Stimulated activated CD4-positive, alpha-beta T cell treated with anti-CD3 and anti-CD28 coated beads, TNF-alpha, amount 100 ng/mL, for 48 hours (primary cell): Measurements from ENCODE around the gene ADARB2.

Source experiments
- DNase-seq, 3 donors: peaks; one replicate each; pipeline ENCODE4 v3.0.0-alpha.2; 2020; ENCODE audit warnings: low read depth in 3 of 3

Gene ADARB2

DNA sequence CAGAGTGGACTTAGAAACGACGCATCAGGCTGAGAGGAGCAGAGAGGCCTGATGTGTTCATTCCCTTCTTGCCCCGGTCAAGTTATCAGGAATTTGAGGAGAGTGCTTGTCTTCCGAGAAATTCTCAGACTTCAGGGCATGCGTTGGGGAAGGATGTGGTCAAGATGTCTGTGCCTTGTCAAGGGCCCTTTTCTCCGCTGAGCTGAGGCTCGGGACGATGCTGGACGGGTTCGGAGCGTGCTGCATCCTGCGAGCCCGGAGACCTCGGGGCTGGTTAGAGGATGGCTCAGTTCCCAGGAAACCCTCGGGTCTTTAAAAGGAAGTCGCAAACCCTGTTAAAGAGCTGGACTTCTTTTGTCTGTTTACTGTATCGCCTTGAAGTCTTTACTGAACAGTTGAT is 325.4 kb downstream of the ADARB2 start:
- no peak for DNase-seq

DNA sequence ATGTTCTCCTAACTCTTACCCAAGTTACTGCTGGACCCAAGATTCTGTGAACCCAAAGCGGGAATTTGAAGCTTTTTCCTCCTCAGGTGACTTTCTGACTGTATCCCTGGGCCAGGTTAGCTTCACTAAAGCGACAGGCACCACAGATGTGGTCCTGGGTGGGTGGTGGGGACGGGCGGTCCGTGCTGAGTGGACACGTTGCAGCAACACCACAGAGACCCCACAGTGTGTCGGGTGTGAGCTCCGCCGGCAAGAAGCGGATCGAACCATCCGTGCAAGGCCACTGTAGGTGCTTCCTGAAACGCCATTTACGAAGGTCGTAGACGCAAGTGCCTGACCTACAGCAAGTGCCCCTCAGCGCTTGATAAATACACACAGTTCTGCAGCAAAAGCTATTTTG is 325.9 kb downstream of the ADARB2 start:
- DNase-seq = no peak

DNA sequence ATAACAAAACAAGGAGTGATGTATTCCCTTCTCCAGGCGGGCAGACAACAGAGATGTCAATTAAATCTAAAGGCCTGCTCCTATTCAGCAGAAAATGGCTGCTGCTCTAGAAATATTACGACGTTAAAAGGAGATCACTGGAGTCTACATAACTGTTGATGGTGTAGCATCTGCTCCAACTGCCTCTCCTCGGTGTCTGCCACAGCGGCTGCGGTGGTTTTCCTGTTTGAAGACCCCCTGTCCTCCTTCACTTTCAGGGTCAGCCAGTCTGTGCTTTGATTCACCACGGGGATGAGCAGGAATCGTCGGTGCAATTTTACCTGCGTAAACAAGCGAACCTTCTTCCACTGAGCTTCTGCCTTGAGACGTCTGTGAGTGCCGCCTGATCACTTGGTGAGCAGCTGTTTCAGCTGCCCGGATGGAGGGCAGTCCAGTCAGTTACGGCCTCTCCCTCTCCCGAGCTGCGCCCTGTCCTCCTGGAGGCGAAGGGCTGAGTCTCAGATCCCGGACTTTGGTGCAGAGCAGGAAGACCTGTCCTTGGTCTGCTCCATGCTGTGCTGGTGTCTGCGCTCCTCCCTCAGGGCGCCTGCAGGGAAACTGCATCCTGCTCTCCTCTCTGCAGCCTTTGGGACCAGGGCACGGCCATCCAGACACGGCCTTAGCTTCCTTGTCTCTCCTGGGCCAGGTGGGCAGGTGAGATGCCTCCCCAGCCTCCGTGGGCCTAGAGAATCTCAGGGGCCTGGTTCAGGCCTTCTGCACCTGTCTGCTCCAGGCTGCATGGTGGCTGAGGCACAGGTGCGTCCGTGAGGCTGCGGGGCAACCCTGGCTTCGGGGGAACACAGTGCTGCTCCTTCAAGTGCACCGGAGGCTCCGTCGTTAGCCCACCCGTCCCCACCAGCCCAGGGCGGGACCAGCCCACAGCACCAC is 326.6 kb downstream of the ADARB2 start:
- DNase-seq = no peak

DNA sequence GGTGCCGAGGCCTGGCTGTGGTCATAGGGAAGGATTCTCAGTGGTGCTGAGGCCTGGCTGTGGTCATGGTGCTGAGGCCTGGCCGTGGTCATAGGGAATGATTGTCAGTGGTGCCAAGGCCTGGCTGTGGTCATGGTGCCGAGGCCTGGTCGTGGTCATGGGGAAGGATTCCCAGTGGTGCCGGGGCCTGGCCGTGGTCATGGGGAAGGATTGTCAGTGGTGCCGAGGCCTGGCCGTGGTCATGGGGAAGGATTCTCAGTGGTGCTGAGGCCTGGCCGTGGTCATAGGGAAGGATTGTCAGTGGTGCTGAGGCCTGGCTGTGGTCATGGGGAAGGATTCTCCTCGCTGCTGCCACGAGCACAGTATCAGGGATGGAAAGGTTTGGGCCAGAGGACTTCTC is 327.3 kb downstream of the ADARB2 start:
- DNase-seq = no peak

DNA sequence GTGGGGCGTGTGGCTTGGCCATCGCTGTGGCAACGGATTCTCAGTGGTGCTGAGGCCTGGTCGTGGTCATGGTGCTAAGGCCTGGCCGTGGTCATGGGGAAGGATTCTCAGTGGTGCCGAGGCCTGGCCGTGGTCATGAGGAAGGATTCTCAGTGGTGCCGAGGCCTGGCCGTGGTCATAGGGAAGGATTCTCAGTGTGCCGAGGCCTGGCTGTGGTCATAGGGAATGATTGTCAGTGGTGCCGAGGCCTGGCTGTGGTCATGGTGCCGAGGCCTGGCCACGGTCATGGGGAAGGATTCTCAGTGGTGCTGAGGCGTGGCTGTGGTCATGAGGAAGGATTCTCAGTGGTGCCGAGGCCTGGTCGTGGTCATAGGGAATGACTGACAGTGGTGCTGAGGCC is 327.9 kb downstream of the ADARB2 start:
- DNase-seq = no peak

DNA sequence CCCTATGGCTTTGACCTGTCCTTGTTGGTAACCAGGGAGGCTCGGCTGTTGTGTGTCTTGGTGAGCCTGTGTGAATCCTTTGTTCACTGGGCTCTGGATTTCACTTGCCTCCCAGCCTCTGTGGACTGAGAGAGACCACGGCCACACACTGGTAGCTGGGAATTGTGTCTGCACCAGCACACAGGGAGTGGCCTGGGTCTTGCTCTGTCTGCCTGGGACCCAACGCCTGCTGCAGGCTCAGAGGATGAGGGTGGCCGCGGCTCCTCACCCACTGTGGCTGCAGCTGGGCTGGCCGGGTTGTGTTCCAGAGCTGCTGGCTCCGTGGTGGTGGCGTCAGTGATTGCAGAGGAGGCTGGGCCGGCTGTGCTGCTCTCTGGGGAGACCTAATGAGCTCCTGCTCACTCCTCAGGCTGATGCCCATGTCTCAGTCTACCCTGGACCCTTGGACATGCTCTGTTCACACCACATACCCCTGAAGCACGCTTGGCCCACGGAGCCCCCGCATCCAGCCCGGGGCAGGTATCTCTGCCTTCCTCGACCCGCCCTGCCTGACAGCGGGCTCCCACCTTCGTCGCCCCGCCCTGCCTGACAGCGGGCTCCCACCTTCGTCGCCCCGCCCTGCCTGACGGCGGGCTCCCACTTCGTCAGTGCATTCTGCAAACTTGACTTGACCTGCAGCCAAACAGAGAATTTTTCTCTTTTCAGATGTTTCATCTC is 328.5 kb downstream of the ADARB2 start:
- no peak for DNase-seq

DNA sequence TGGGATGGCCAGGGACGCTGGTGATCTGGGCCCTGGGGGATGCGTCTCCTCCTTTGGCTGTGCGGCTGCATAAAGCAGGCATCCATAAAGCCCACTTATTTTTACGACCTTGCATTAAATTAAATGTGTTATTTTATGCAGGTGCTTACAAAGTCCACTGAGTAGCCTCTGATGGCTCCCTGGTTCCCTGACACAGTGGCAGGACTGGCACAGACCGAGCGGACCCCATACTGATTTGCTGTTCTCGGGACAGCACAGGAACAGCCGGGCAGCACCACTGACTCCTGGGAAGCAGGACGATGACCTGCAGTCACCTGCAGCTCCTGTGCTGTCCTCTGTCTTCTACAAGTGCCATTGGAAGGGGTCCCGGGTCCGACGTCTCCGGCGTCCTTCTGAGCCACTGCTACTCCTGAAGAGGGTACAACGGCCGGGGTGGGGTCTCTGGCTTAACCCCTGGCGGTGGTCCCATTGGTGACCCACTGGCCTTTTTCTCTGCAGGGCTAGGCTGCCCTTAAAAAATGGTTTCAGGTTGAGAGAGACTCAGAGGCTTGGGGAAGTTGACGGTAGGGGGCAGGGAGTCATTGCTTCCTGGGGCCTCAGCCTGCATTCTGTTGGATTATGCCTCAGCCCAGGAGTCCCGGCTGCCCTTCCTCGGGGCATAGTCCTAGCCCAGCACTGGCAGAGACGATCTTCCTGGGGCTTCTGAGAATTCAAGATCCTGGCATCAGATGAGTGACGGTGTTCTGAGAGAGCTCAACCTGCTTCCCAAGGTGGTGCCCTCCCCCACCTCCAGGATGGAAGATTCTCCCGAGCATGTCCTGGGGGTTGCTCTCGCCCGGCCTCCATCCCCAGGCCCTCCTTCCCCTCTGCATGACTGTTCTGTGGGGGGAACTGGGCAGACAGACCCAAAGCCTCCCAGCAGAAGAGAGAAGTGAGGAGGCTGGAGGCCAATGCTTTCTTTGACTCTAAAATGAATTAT is 330.1 kb downstream of the ADARB2 start:
- no peak for DNase-seq

DNA sequence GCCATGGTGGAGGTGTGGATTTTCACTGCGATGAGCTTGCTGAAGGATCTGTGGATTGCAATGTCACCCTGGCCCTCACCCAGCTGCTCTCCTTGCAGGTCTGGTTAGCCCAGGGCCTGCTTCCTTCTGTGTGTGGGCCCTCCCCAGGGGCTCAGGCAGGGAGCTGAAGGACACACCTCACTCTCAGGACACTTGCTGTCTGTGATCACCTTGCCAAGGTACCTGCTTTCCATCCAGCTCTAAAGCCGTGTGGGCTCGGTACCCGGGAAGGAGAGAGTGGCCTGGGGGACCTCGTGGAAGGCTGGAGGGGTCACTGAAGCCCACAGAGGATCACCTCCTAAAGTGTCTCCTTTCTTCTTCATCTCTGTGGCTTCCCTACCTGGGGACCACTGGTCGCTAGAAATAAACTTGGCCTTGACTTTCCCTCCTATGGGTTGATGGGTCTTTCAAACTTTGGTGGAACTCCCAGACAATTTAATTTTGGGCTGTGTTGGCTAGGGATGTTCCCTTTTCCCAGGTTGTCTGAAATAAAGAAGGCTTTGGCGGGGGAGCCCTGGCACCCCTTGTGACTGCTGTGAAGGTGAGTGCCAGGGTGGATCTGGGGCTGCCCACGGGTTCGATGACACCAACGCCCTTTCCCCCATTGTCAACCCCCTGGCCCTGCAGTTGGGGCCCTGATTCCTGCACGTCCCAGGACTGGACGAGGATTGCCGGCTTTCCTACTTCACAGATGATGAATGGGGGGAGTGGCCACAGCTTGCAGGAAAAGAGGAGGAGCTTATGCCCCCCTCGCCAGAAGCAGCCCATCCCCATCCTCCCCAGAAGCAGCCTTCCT is 331.0 kb downstream of the ADARB2 start:
- DNase-seq = no peak

DNA sequence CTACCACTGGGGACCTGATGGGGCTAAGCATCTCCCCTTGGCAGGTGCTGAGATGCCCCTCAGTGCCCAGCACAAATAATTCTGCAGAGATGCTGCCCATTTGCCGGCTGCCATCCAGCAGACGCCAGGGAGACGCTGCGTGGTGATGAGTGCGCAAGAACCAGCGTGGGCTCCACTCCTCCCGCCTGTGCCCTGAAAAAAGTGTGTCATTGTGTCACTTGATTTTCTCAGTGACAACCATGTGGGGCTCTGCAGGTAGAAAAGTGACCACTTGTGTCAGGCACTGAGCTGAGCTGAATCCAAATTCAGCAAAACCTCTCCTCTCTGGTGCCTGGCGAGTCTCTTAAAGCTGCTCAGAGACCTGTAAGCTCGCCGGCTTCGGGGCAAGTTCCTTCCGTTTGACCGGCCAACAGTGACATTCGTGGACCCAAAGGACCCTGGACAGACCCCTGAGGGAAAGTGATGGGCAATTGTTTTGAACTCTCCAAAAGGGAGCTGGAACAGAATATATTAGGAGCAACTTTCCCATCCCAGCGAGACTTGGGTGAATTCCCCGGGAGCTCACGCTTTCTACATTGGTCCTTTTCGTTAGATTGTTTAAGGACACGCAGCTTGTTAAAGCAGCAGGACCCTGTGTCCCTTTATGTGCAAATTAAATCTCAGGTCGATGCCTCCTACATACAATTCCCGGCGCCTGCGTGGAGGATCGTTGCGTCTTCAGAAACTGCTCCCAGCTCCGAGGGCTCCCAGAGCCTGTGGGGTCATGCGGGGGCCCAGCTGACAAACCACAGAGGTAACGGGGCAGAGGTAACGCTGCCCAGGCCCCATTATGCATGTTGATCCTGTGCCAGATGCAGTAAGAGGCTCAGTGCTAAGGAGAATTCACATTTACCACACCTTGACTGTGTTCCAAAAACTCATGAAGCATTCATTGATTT is 332.7 kb downstream of the ADARB2 start:
- DNase-seq = no peak

DNA sequence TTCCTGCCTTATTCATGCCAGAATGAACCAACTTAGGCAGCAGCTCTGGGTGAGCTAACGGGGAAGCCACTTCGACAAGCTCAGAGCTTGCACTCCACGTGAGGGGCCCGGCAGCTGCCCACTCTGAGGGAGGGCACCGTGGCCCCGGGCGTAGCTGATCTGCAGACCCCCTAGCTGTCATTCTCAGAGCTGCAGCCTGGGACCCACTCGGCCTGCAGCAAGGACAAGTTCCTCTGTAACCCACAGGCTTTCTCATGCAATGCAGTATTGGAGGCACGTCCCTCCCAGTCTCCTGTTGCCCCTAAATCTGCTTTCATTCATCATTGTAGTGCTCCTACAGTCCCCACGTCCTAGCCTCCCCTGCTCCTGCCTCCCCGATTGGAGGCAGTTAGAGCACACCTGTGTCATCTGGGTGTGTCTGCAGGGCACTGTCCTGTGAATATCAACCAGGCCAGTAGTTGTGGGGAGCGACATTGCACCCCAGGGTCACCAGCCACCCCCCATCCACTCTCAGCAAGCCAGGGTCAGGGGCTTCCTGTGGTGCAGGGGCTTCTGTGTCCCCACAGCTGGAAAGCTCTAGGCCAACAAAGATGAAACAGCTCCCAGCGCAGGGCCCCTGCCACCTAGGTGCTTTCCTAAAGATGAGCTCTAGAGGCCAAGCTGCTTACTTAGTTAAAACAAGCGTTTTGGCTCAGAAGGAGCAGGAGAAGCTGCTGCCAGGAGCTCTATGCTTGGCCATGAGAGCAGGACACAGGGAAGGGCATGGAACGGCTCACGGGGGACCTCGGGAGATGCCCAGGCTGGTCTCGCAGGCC is 333.6 kb downstream of the ADARB2 start:
- DNase-seq = no peak

DNA sequence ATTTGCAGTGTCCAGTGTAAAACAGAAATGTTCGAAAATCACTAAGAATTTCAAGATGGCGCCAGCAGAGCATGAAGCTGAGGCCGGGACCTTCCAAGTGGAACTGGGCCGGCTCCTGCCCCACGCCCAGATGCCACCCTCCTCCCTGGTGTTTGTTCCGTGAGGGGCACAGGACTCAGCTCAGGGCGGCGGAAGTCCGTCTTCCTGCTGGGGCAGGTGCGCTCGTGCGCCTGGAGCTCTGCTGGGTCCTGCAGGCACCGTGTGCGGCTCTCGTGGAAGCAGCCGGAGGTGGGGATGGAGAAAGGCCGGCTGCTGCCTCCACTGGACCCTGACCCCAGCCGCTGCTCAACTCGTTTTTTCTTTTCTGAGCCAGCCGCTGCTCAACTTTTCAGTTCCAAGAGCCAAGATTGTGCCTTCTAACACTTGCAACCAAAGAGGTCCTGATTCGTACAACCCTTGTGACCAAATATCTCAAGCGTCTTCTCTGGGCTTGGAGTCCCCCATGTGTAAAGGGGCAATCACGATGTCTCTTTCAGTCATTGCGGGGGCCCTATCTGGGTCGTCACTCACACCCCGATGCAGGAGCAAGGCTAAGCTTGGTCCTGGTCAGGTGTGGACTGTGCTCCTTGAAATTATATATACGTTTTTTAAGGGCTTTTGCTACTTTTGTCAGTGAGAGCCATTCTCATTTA is 334.4 kb downstream of the ADARB2 start:
- no peak for DNase-seq

DNA sequence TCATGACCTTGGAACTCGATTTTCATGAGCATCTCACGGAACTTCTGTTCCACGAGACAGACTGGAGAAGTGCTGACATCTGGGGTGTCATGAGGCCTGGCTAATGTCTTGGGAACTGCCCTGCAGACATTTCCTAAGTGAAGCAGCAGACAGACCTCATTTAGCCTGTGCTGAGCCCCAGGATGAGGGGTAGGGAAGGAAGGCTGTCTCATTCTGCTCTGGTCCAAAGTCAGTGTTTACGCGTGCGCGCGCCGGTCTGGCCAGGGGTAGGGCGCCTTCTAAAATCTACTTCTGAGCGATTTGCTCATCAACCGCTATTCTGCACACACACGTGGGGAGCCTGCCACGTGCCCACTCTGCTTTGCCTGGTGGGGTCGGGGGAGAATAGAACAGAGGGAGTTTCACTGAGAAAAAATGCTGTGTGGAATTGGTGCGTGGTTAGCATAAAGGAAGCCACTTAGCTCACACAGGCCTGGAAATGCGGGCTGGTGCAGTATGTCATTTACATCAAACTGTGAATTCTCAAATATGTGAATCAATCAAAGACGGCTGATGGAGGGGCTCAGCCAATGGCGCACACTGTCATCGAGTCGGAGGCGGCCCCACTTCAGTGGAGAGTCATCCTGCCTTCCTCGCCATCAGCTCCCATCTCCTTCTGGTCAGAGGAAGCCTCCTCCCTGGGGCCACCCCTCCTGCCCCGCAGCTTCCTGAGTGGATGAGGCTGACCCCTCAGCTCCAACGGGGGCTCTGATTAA is 335.1 kb downstream of the ADARB2 start:
- no peak for DNase-seq

DNA sequence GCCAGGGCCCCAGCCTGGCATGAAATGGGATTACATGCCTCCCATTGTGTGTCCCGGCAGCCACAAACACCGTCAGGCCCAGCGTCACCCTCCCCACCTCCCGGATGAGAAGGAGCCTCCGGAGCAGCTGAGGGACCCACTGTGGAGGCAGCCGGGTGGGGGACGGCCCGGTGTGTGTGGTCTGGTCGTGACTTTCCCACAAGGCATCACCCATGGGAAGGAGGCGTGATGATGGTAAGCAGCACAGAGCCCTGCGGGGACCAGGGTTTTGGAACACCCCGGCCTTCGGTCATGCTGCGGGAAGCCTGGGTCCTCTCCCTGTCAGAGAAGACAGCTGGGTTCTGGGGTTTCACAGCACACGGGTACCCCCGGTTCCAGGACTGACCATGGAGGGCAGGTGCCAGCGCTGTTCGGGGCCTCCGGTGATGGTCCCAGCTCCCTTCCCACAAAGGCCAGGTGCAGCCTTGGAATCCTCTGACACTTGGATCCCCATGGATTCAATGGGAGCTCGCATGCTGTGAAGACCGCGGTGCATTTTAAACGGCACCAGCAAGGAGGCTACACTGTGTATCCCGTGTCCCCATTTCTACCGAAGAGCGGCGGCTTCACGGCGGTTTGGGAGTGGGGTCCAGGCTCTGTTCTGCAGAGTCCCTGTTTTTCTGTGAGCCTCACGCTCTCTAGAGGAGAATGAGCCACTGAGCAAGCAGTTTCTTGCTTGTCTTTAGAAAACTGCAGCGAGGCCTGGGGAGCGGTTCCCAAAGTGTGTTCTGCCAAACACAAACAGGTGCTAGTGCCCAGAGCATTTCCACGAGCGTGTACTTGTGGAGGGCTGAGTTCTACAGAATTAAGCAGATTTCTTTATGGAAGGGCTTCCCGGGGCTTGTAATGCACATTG is 336.0 kb downstream of the ADARB2 start:
- no peak for DNase-seq

DNA sequence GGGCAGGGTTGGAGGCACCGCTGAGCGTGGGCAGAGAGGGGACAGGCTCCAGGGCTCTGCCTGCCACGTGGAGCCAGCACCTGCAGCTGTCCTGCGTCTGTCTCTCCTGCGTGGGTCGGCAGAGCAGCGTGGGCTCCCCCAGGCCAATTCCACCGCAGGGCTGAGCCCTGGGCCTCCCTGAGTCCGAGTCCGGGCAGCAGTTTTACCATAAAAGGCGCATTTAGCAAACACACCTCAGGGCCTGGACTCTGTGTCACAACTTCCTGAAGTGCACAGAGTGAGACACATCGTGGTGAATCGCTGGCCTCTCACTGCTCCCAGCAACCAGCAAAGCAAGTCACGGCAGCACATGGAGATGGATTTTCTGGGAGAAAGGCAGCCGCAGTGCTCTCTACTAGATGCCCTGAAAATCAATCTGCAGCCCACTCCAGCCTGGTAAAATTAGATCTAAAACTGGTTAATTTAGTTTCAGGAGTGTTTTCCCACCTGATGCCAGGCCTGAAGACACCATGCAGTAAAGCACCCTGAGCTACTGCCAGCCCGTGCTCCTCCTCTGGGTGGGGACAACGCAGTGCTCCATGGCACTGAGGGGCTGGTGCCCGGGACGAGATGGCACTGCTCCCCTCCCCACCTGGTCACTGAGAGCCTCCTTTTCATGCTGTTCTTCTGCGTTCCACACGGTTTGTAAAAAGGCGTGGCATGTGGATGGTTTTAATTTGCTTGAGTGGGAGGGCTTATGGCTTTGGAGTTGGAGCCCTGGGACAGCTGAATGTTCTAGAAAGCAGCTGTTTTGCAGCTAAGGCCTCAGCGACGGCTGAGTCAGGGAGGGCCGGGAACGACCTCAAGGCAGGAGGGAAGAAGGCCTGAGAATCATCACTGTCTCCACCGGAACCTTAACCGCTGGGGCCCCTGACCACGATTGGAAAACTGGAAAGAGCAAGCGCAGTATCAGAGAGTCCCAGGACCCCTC is 336.9 kb downstream of the ADARB2 start:
- no peak for DNase-seq

DNA sequence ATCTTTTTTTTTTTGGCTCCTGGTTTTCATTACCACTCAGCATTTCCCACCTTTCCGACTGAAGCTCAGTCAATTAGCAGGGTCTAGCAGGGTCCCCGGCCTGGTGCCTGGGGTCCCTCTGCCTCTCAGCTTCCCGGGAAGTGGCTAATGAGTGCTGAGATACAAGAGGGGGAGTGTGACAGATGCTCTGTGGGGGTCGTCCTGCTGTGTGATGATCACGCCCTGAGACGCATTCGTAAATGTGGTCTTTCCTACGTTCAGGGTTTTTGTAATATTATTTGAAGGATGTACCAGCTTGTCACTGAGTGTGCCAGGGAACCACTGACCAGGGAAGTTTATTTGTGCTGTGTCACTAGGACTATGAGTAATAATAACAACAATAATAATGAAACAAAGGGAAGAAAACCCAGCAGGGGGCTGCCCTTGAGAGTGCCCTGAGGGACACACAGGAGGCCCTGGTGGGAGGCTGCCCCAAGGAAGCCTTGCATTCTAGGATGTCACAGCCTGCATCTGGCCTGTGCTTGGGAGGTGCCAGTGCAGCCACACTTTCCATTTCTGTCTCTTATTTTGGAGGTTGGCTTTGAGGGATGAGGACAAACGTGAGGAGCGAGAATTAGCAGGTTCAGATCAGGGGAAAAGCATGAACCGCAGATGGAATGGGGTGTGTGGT is 337.8 kb downstream of the ADARB2 start:
- no peak for DNase-seq
